Measurements from ENCODE around the gene MYO9B. TPM values are rescaled to one million over a fixed set of nuclear protein-coding genes. Genes with fewer than 3 reads are reported as not detected.

Gene MYO9B
- total RNA-seq, 4 donors from 2014 or later = 72.0 to 158 (median 82.8) TPM

DNA sequence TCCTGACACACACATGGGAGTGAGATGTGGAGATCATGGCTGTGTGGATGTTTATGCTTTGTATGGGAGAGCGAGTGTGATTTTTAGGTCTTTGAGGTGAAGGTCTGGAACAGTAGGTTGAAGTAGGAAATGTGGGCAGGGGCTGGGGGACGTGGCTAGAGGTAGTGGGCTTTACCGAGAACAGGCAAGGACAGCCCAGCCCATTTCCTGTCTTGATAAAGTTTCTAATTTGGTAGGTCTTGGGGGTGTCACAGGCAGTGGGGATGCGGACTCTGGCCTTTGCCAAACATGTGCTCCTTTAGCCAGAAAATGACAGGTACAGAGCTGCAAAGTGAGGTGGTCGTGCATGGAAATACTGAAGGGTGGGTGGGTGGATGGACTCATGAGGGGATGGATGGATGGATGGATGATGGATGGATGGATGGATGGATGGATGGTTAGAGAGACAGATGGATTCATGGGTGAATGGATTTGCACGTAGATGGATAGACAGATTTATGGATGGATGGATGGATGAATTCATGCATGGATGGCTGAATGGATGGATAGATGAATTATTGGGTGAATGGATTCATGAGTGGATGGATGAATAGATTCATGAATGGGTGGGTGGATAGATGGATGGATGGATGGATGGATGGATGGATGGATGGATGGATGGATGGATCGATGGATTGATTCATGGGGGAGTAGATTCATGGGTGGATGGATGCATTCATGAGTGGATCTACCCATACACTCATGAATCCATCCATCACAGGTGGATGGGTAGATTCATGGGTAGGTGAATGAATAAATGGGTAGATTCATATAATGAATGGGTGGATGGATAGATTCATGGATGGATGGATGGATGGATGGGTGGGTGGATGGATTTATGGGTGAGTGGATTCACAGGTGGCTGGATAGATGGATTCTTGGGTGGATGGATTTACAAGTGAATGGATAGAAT, 70.2 kb downstream of the MYO9B start:
- TF ChIP-seq CTCF (IDR thresholded peaks at IDR 0.05; ENCODE audit: low read depth) = no peak

GRCh38 chr19:17148130-17148529, 72.6 kb downstream of the MYO9B start:
- no peak for TF ChIP-seq CTCF (IDR thresholded peaks at IDR 0.05; ENCODE audit: low read depth)

- no peak for TF ChIP-seq CTCF (IDR thresholded peaks at IDR 0.05; ENCODE audit: low read depth)
Observed at GRCh38 chr19:17149393-17150135, 74.0 kb downstream of the MYO9B start.

- TF ChIP-seq CTCF (IDR thresholded peaks at IDR 0.05; ENCODE audit: low read depth) = no peak
Observed at GRCh38 chr19:17153996-17154395, 78.4 kb downstream of the MYO9B start.

GRCh38 chr19:17155251-17155650, 79.7 kb downstream of the MYO9B start:
- TF ChIP-seq CTCF (IDR thresholded peaks at IDR 0.05; ENCODE audit: low read depth) = no peak

- TF ChIP-seq CTCF (IDR thresholded peaks at IDR 0.05; ENCODE audit: low read depth) = no peak
Observed at GRCh38 chr19:17156296-17156946, 80.8 kb downstream of the MYO9B start.

- no peak for TF ChIP-seq CTCF (IDR thresholded peaks at IDR 0.05; ENCODE audit: low read depth)
Observed at GRCh38 chr19:17156947-17157302, 81.3 kb downstream of the MYO9B start.

Data from subcutaneous adipose tissue (tissue), 4 donors.